Parathyroid adenoma (tissue), 2 donors: ENCODE results near the gene SLC2A11.

ENCODE experiments used
- H2AFZ ChIP-seq: fragments of 300-600 bp; sonication (generic); one replicate; pipeline ENCODE4 v1.7.0; 2017; ENCODE audit warnings: antibody characterized with exemption, mild to moderate bottlenecking
- H3K27ac ChIP-seq: fragments of 300-600 bp; sonication (generic); one replicate; pipeline ENCODE4 v1.7.0; 2017
- H3K27me3 ChIP-seq: fragments of 300-600 bp; sonication (generic); one replicate; pipeline ENCODE4 v1.7.0; 2017; ENCODE audit warnings: low read length; ENCODE audit not compliant: control insufficient read depth, insufficient read depth
- H3K36me3 ChIP-seq: fragments of 300-600 bp; sonication (generic); one replicate; pipeline ENCODE4 v1.7.0; 2017; ENCODE audit warnings: low read length; ENCODE audit not compliant: control insufficient read depth, insufficient read depth
- H3K4me1 ChIP-seq: fragments of 300-600 bp; sonication (generic); one replicate; pipeline ENCODE4 v1.7.0; 2017; ENCODE audit warnings: control low read depth
- H3K4me2 ChIP-seq: fragments of 300-600 bp; sonication (generic); one replicate; pipeline ENCODE4 v1.7.0; 2017; ENCODE audit warnings: low read length
- H3K4me3 ChIP-seq: fragments of 300-600 bp; sonication (generic); one replicate; pipeline ENCODE4 v1.7.0; 2017; ENCODE audit warnings: low read depth, low read length
- H3K79me2 ChIP-seq: fragments of 300-600 bp; sonication (generic); one replicate; pipeline ENCODE4 v1.7.0; 2017; ENCODE audit warnings: control low read depth
- H3K9ac ChIP-seq: fragments of 300-600 bp; sonication (generic); one replicate; pipeline ENCODE4 v1.7.0; 2017; ENCODE audit warnings: mild to moderate bottlenecking
- H3K9me3 ChIP-seq: fragments of 300-600 bp; sonication (generic); one replicate; pipeline ENCODE4 v1.7.0; 2017; ENCODE audit warnings: low read length; ENCODE audit not compliant: control insufficient read depth
- TF ChIP-seq, protein P1 (sequence below): fragments of 300-600 bp; sonication (generic); IDR thresholded peaks from one replicate; pipeline ENCODE4 v1.7.0; 2017; ENCODE audit warnings: antibody characterized with exemption, mild to moderate bottlenecking
- donor health status: primary hyperparathyroidism.

Gene SLC2A11

DNA sequence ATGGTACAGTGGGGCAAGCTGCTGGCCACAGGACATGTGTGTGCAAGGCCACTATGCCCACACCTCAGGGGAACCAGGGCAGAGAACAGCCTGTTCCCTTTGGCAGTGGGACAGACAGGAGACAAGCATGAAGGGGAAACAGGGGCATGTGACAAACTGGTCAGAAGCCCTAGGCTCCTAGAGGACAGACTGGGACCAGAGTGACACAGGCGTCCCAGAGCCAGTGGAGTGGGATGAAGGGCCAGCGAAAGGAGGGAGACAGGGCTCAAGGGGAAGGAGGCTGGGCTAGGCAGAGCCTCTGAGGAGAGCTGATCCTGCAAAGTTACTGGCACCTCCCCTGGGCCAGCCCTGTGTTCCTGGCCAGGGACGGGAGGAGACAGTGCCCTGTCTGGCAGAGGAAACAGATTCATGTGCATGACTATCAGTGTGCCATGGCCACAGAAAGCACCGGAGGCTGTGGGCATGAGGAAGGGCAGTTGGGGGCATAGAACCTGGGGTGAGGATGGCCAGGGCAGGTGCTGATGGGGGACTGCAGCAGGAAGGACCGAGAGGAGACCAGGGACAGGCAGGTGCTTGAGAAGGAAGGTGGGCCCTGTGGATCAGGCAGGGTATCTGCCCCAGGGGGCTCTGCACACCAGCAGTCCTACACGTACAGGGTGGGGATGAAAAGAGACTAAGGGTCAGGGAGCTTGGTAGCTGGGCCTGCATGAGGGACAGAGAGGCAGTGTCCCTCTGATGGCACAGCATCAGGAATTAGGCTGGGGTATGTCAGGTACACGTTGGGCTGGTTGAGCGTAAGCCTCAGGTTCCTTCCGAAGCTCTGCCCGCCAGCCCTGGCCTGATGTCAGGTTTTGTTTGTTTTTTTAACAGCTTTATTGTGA is 28.6 kb upstream of the SLC2A11 start:
- Histone ChIP-seq H3K36me3 (no peaks in the 10 kb centered on the region), H3K9ac (no peak overlapping the region), H3K4me1 (no peaks in the 10 kb centered on the region), H3K4me3 (no peak overlapping the region), H3K27me3 (no peaks in the 10 kb centered on the region), H3K27ac (no peak overlapping the region), H3K79me2 (no peaks in the 10 kb centered on the region), H3K4me2 (no peak overlapping the region), H2AFZ (no peak overlapping the region), H3K9me3 (no peaks in the 10 kb centered on the region)
- TF ChIP-seq, protein P1, sequence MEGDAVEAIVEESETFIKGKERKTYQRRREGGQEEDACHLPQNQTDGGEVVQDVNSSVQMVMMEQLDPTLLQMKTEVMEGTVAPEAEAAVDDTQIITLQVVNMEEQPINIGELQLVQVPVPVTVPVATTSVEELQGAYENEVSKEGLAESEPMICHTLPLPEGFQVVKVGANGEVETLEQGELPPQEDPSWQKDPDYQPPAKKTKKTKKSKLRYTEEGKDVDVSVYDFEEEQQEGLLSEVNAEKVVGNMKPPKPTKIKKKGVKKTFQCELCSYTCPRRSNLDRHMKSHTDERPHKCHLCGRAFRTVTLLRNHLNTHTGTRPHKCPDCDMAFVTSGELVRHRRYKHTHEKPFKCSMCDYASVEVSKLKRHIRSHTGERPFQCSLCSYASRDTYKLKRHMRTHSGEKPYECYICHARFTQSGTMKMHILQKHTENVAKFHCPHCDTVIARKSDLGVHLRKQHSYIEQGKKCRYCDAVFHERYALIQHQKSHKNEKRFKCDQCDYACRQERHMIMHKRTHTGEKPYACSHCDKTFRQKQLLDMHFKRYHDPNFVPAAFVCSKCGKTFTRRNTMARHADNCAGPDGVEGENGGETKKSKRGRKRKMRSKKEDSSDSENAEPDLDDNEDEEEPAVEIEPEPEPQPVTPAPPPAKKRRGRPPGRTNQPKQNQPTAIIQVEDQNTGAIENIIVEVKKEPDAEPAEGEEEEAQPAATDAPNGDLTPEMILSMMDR: no peak

DNA sequence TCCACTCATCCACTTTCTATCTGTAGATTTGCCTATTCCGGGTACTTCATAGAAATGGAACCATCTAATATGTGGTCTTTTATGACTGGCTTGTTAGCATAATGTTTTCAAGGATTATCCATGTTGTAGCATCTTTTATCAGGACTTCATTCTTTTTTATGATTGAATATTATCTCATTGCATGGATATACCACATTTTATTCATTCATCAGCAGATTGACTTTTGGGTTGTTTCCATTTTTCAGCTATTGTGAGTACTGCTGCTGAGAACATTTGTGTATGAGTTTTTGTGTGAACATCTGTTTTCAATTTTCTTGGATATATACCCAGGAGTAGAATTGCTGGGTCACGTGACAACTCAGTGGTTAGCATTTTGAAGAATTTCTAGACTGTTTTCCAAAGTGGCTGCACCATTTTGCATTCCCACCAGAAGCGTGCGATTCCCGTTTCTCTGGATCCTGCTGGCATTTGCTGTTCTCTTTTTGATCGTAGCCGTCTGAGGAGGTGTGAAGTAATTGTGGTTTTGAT is 27.8 kb upstream of the SLC2A11 start:
- no peaks in the 10 kb centered on the region for H3K79me2 ChIP-seq
- H3K4me3 ChIP-seq: no peak overlapping the region
- H2AFZ ChIP-seq: no peak overlapping the region
- H3K27me3 ChIP-seq: no peaks in the 10 kb centered on the region
- H3K9me3 ChIP-seq: no peaks in the 10 kb centered on the region
- TF ChIP-seq, protein P1: no peak
- no peaks in the 10 kb centered on the region for H3K4me1 ChIP-seq
- H3K4me2 ChIP-seq: no peak overlapping the region
- no peak overlapping the region for H3K9ac ChIP-seq
- no peaks in the 10 kb centered on the region for H3K36me3 ChIP-seq
- H3K27ac ChIP-seq: no peak overlapping the region

DNA sequence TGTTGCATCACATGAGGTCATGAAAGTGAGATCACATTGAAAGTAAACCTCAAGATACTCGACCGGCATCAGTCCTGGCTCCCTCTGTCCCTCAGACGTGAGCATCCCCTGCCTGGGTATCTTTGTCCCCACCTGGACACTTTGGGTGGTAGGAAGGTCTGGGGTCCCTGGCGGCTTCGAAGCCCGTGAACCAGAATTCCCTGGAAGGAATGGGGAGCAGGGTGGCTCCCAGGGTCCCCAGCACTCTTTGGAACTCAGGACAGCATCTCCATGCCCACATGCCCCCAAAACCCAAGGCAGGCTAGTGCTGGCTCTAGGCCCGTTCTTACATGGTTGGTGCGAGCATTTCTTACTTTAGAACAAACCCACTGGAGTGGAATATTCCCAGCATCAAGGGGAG is 26.4 kb upstream of the SLC2A11 start:
- H3K9me3 ChIP-seq: no peaks in the 10 kb centered on the region
- H3K4me1 ChIP-seq: no peaks in the 10 kb centered on the region
- H3K79me2 ChIP-seq: no peaks in the 10 kb centered on the region
- TF ChIP-seq, protein P1: no peak
- H2AFZ ChIP-seq: no peak overlapping the region
- no peaks in the 10 kb centered on the region for H3K36me3 ChIP-seq
- H3K27ac ChIP-seq: no peak overlapping the region
- no peaks in the 10 kb centered on the region for H3K27me3 ChIP-seq
- no peak overlapping the region for H3K4me3 ChIP-seq
- no peak overlapping the region for H3K4me2 ChIP-seq
- no peak overlapping the region for H3K9ac ChIP-seq

DNA sequence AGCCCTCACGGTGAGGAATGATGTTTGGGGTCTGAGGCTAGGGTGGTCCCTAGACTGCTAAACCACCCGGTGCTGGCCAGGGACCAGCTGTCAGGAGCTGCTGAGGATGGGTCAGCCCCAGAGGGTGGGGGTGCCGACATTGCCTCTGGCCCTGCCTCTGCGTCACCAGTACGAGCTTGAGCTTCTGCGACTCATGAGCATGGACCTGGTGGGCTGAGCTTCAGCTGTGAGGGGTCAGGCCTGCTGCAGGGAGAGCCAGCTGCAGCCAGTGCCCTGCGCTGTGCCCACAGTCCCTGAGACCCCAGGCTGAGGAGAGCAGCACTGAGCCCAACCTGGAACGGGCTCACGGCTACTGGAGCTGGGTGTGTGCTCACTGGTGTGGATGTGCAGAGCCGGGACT is 25.9 kb upstream of the SLC2A11 start:
- Histone ChIP-seq H3K79me2 (no peaks in the 10 kb centered on the region), H3K27me3 (no peaks in the 10 kb centered on the region), H3K36me3 (no peaks in the 10 kb centered on the region), H2AFZ (no peak overlapping the region), H3K4me1 (no peaks in the 10 kb centered on the region), H3K9ac (no peak overlapping the region), H3K4me2 (no peak overlapping the region), H3K9me3 (no peaks in the 10 kb centered on the region), H3K4me3 (no peak overlapping the region), H3K27ac (no peak overlapping the region)
- TF ChIP-seq, protein P1: no peak
